GM23338 (cell line): ENCODE data around the gene NME1. TPM values are rescaled to one million over a fixed set of nuclear protein-coding genes. Genes with fewer than 3 reads are reported as not detected.

Experiments used
- ATAC-seq: fragments of 200-7000 bp; cut with Tn5 transposase; 3 replicates; pipeline ENCODE4 v1.9.1; 2020
- DNase-seq: peaks from one replicate; pipeline ENCODE4 v3.0.0-alpha.2; 2015; ENCODE audit warnings: low spot score
- H2AFZ ChIP-seq: fragments of 200-600 bp; sonication (generic); 2 replicates; pipeline ENCODE4 v1.8.0; 2016; ENCODE audit warnings: antibody characterized with exemption, mild to moderate bottlenecking, moderate library complexity
- H3F3A ChIP-seq: fragments of 200-600 bp; sonication (generic); replicated peaks from 2 replicates; pipeline ENCODE4 v1.8.0; 2017; ENCODE audit warnings: antibody characterized with exemption, mixed run types, low read depth
- H3K27ac ChIP-seq: fragments of 200-600 bp; sonication (generic); 2 replicates; pipeline ENCODE4 v1.6.1; 2016; ENCODE audit warnings: low read depth
- H3K27me3 ChIP-seq: fragments of 200-600 bp; sonication (generic); 2 replicates; pipeline ENCODE4 v1.8.0; 2016; ENCODE audit warnings: mild to moderate bottlenecking, mixed run types, moderate library complexity; ENCODE audit not compliant: insufficient read depth
- H3K36me3 ChIP-seq: fragments of 200-600 bp; sonication (generic); 2 replicates; pipeline ENCODE4 v1.8.0; 2016; ENCODE audit warnings: mild to moderate bottlenecking; ENCODE audit not compliant: insufficient read depth
- H3K4me1 ChIP-seq: fragments of 200-600 bp; sonication (generic); 2 replicates; pipeline ENCODE4 v1.8.0; 2016; ENCODE audit warnings: mild to moderate bottlenecking, moderate library complexity; ENCODE audit not compliant: insufficient read depth
- H3K4me2 ChIP-seq: fragments of 200-600 bp; sonication (generic); 2 replicates; pipeline ENCODE4 v1.7.1; 2017; ENCODE audit warnings: mixed run types
- H3K4me3 ChIP-seq: fragments of 200-600 bp; sonication (generic); 2 replicates; pipeline ENCODE4 v1.6.1; 2016; ENCODE audit warnings: mixed run types
- H3K79me2 ChIP-seq: fragments of 200-600 bp; sonication (generic); replicated peaks from 2 replicates; pipeline ENCODE4 v1.8.0; 2017; ENCODE audit warnings: mild to moderate bottlenecking; ENCODE audit not compliant: insufficient read depth
- H3K9me2 ChIP-seq: fragments of 200-600 bp; sonication (generic); 2 replicates; pipeline ENCODE4 v1.8.0; 2017; ENCODE audit not compliant: insufficient read depth
- H4K20me1 ChIP-seq: fragments of 200-600 bp; sonication (generic); replicated peaks from 2 replicates; pipeline ENCODE4 v1.8.0; 2017; ENCODE audit warnings: mild to moderate bottlenecking; ENCODE audit not compliant: insufficient read depth
- H3K27ac Mint-ChIP-seq: 2 replicates; pipeline ENCODE4 v1.8.0; 2020; ENCODE audit warnings: inconsistent platforms, mild to moderate bottlenecking, moderate library complexity, mixed read lengths
- H3K27me3 Mint-ChIP-seq: 3 replicates; pipeline ENCODE4 v1.8.0; 2022; ENCODE audit warnings: low read depth, mild to moderate bottlenecking, moderate library complexity, mixed read lengths, inconsistent platforms; ENCODE audit not compliant: insufficient read depth, poor library complexity
- H3K36me3 Mint-ChIP-seq: 3 replicates; pipeline ENCODE4 v1.8.0; 2021; ENCODE audit warnings: low read depth, mild to moderate bottlenecking, inconsistent platforms, moderate library complexity, mixed read lengths
- H3K4me1 Mint-ChIP-seq: 3 replicates; pipeline ENCODE4 v1.8.0; 2020; ENCODE audit warnings: mild to moderate bottlenecking, inconsistent platforms, mixed read lengths
- H3K4me3 Mint-ChIP-seq: 3 replicates; pipeline ENCODE4 v1.8.0; 2021; ENCODE audit warnings: moderate library complexity, mild to moderate bottlenecking, inconsistent platforms, mixed read lengths
- H3K9me3 Mint-ChIP-seq: 3 replicates; pipeline ENCODE4 v1.8.0; 2020; ENCODE audit warnings: moderate library complexity, mild to moderate bottlenecking, inconsistent platforms, mixed read lengths
- CREB1 ChIP-seq: fragments of 250-450 bp; sonication (Bioruptor Pico); IDR thresholded peaks from 2 replicates; pipeline ENCODE4 v1.5.0; 2020; ENCODE audit warnings: low read depth, mild to moderate bottlenecking, moderate library complexity
- CTCF ChIP-seq, 2 experiments: fragments of 200-600 bp in 1 of 2; sonication (generic) in 1 of 2; conservative IDR thresholded peaks; 2 replicates each; pipeline versions ENCODE4 v1.5.1 to v1.6.1; 2016 to 2017; ENCODE audit warnings: antibody characterized with exemption in 2 of 2, low read depth in 2 of 2, mild to moderate bottlenecking in 2 of 2, moderate library complexity in 1 of 2
- ETS1 ChIP-seq: IDR thresholded peaks from 2 replicates; pipeline ENCODE4 v1.6.1; 2016; ENCODE audit warnings: antibody characterized with exemption
- EZH2 ChIP-seq: fragments of 200-600 bp; sonication (generic); IDR thresholded peaks from one replicate; pipeline ENCODE4 v1.8.0; 2017; ENCODE audit warnings: antibody characterized with exemption, mild to moderate bottlenecking, low read depth; ENCODE audit not compliant: unreplicated experiment
- EZH2phosphoT487 ChIP-seq: fragments of 200-600 bp; sonication (generic); IDR thresholded peaks from one replicate; pipeline ENCODE4 v1.8.1; 2018; ENCODE audit warnings: antibody characterized with exemption; ENCODE audit not compliant: unreplicated experiment
- JUNB ChIP-seq: IDR thresholded peaks from one replicate; pipeline ENCODE4 v1.6.1; 2016; ENCODE audit warnings: antibody characterized with exemption; ENCODE audit not compliant: unreplicated experiment
- NANOG ChIP-seq: IDR thresholded peaks from 2 replicates; pipeline ENCODE4 v1.6.1; 2016; ENCODE audit warnings: antibody characterized with exemption, borderline replicate concordance
- POLR2AphosphoS5 ChIP-seq: IDR thresholded peaks from 2 replicates; pipeline ENCODE4 v1.6.1; 2016; ENCODE audit warnings: antibody characterized with exemption, low read depth
- REST ChIP-seq: IDR thresholded peaks from one replicate; pipeline ENCODE4 v1.6.1; 2018; ENCODE audit warnings: antibody characterized with exemption; ENCODE audit not compliant: unreplicated experiment
- STAT1 ChIP-seq: IDR thresholded peaks from one replicate; pipeline ENCODE4 v1.6.1; 2016; ENCODE audit warnings: antibody characterized with exemption; ENCODE audit not compliant: unreplicated experiment
- ZNF114 ChIP-seq: fragments of 250-450 bp; sonication (Bioruptor Pico); IDR thresholded peaks from 2 replicates; pipeline ENCODE4 v1.5.0; 2020; ENCODE audit warnings: mild to moderate bottlenecking, moderate library complexity
- ZNF331 ChIP-seq: fragments of 250-450 bp; sonication (Bioruptor Pico); IDR thresholded peaks from 2 replicates; pipeline ENCODE4 v1.5.0; 2020; ENCODE audit warnings: low read depth, mild to moderate bottlenecking, moderate library complexity
- ZNF462 ChIP-seq: fragments of 250-450 bp; sonication (Bioruptor Pico); IDR thresholded peaks from 2 replicates; pipeline ENCODE4 v1.5.0; 2020; ENCODE audit warnings: mild to moderate bottlenecking, moderate library complexity
- polyA plus RNA-seq: library from polyadenylated mRNA; unstranded; fragments of >200 nt; fragmentation: Nextera tagmentation; extraction: Ambion mirVana; gene quantifications from 2 replicates; pipeline ENCODE4 v1.2.1, GENCODE V29; 2016
- total RNA-seq: library from RNA; depleted of rRNA; stranded (reverse); fragments of >200 nt; shearing (Covaris generic); gene quantifications from 2 replicates; pipeline ENCODE4 v1.2.3, GENCODE V29; 2014

NME1 gene
- total and polyA plus RNA-seq, 2 experiments from 2014 or later, result 159 to 534 TPM

- no peak overlapping the region for H3K4me3 Mint-ChIP-seq
- DNase-seq (no peak), ATAC-seq (no peak; the same call in 2 of the 3 replicates)
- peaks cover 7% of the 10 kb centered on the region; the same call in 1 of the 2 replicates for H4K20me1 ChIP-seq
- H2AFZ ChIP-seq, result no peak overlapping the region
- H3K79me2 ChIP-seq, result no peaks in the 10 kb centered on the region
- no peaks in the 10 kb centered on the region for H3F3A ChIP-seq
- 0 out of 2 replicates have a peak overlapping the region, but pooled peaks have one; percentile 21 for H3K27ac Mint-ChIP-seq
- no peaks in the 10 kb centered on the region for H3K4me1 Mint-ChIP-seq
- no peak overlapping the region for H3K27ac ChIP-seq
- H3K9me2 ChIP-seq, result no peaks in the 10 kb centered on the region
- no peak overlapping the region for H3K4me2 ChIP-seq
- no peaks in the 10 kb centered on the region for H3K27me3 ChIP-seq
- H3K4me3 ChIP-seq, result no peak overlapping the region
- no peaks in the 10 kb centered on the region for H3K4me1 ChIP-seq
- TF ChIP-seq EZH2phosphoT487, result no peak
- no peak for TF ChIP-seq ZNF114 (CRISPR knock-in tag)
- TF ChIP-seq ZNF331 (CRISPR knock-in tag), result no peak
- no peak for TF ChIP-seq ZNF462
- no peak for TF ChIP-seq POLR2AphosphoS5
- TF ChIP-seq ETS1, result no peak
- no peak for TF ChIP-seq STAT1
- TF ChIP-seq CTCF (conservative IDR thresholded peaks at IDR 0.05; ENCODE audit: low read depth in 2 of 2), result no peak
- TF ChIP-seq EZH2, result no peak
- TF ChIP-seq REST, result no peak
- no peak for TF ChIP-seq NANOG
- TF ChIP-seq JUNB, result no peak
- no peak for TF ChIP-seq CREB1 (CRISPR knock-in tag)
- peaks cover 31% of the 10 kb centered on the region for H3K36me3 ChIP-seq
- no peaks in the 10 kb centered on the region for H3K9me3 Mint-ChIP-seq
- H3K36me3 Mint-ChIP-seq, result peaks cover 65% of the 10 kb centered on the region
- peaks cover 6% of the 10 kb centered on the region for H3K27me3 Mint-ChIP-seq
These were observed 32.5 kb downstream of the NME1 start for GRCh38 chr17:51185763-51186332.
